Measurements from ENCODE around the gene SRRM3. TPM values are rescaled to one million over a fixed set of nuclear protein-coding genes. Genes with fewer than 3 reads are reported as not detected.
"Not testable (repeated sequence)": the region's sequence is repeated elsewhere in the genome, so short reads cannot be mapped to it uniquely, and the experiment has no call there.

SRRM3 gene
- polyA plus RNA-seq, 2 of the 4 experiments (the other 2 are of a cell fraction): 2.4 to 7.0 TPM

GRCh38 chr7:76303202-76304147 lies 101.8 kb downstream of the SRRM3 start:
- ATAC-seq: peak; percentile 57 to 74
- no peak for TF ChIP-seq ELK1 (IDR thresholded peaks at IDR 0.05; ENCODE audit: low read depth, low read length)
- TF ChIP-seq CHD2 (IDR thresholded peaks at IDR 0.05; ENCODE audit: low read length, partially characterized antibody): peak; percentile 14
- peak in 1 of 2 experiments; percentile 62; a peak in 2 of 5 replicates for TF ChIP-seq JUN (IDR thresholded peaks at IDR 0.05)
- peak; percentile 87 for TF ChIP-seq MAX (IDR thresholded peaks at IDR 0.05)
- peak; percentile 89 for TF ChIP-seq E2F6 (IDR thresholded peaks at IDR 0.05; ENCODE audit: borderline replicate concordance, low read depth)
- TF ChIP-seq ESRRA (IDR thresholded peaks at IDR 0.05; ENCODE audit: borderline replicate concordance, low read length): 0 out of 2 replicates have a peak, but pooled peaks have one; percentile 19
- TF ChIP-seq SREBF2 (IDR thresholded peaks at IDR 0.05): no peak
- Histone ChIP-seq H3K9me3 (no peaks in the 10 kb centered on the region), H3K4me3 (peak overlapping the region; percentile 91), H3K4me1 (peaks cover 61% of the 10 kb centered on the region), H3K27ac (peak overlapping the region; percentile 96), H3K4me2 (peak overlapping the region; percentile 87)
- no peak for FAIRE-seq
- ChIA-PET POLR2A (interaction anchor here (1.0 to 1.6 kb wide), 5 partner anchors 9 to 137 kb away, joined by 3 to 18 read pairs (median 7); no protein-coding TSS in a partner anchor), CTCF (interaction anchor here (1.0 to 32.9 kb wide), 4 partner anchors 9 to 126 kb away, joined by 3 to 764 read pairs (median 412); partner anchors contain the start of gene HSPB1)
- 4% methylated on average over 46 of the region's 56 CpGs for WGBS (ENCODE audit: missing lambda C conversion rate)
- peak; percentile 86 to 93 for DNase-seq (ENCODE audit: low read depth in 1 of 2, low spot score in 1 of 2)

- Histone ChIP-seq H3K4me2 (peak overlapping the region; percentile 87), H3K4me3 (peak overlapping the region; percentile 91; the same call in 1 of the 3 replicates), H3K4me1 (peaks cover 54% of the 10 kb centered on the region), H3K9me3 (no peaks in the 10 kb centered on the region), H3K27ac (peak overlapping the region; percentile 96)
- POLR2A ChIA-PET: interaction anchor here (1.2 to 4.1 kb wide), 3 partner anchors 11 to 13 kb away, joined by 3 to 20 read pairs (median 20); no protein-coding TSS in a partner anchor
- ATAC-seq: no peak
- TF ChIP-seq RCOR1 (IDR thresholded peaks at IDR 0.05; ENCODE audit: low read depth, low read length) (no peak), POLR2A (IDR thresholded peaks at IDR 0.05; ENCODE audit: low read length) (peak; percentile 27), CTCF (IDR thresholded peaks at IDR 0.05) (no peak), RNF2 (IDR thresholded peaks at IDR 0.05; ENCODE audit: borderline replicate concordance, low read depth) (no peak), NPAS2 (CRISPR knock-in tag; IDR thresholded peaks at IDR 0.05; ENCODE audit: borderline replicate concordance) (no peak), ZFP36 (IDR thresholded peaks at IDR 0.05; ENCODE audit: borderline replicate concordance, partially characterized antibody) (no peak), MAFK (IDR thresholded peaks at IDR 0.05; ENCODE audit: partially characterized antibody) (no peak), HOXB5 (CRISPR knock-in tag; IDR thresholded peaks at IDR 0.05) (no peak), HEYL (CRISPR knock-in tag; IDR thresholded peaks at IDR 0.05) (no peak), CBX2 (IDR thresholded peaks at IDR 0.05; ENCODE audit: borderline replicate concordance, low read depth) (no peak), CHD2 (IDR thresholded peaks at IDR 0.05; ENCODE audit: low read length, partially characterized antibody) (no peak), HDAC2 (IDR thresholded peaks at IDR 0.05) (no peak), MAZ (IDR thresholded peaks at IDR 0.05; ENCODE audit: borderline replicate concordance, low read depth, low read length) (no peak), POLR2AphosphoS2 (conservative IDR thresholded peaks at IDR 0.05; ENCODE audit: low read length) (0 out of 2 replicates have a peak, but pooled peaks have one; percentile 40), EHMT2 (IDR thresholded peaks at IDR 0.05; ENCODE audit: low read depth) (no peak)
- TF ChIP-seq, protein P1, sequence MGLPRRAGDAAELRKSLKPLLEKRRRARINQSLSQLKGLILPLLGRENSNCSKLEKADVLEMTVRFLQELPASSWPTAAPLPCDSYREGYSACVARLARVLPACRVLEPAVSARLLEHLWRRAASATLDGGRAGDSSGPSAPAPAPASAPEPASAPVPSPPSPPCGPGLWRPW (IDR thresholded peaks at IDR 0.05): no peak
- 80% methylated on average over 8 of the region's 10 CpGs for WGBS (ENCODE audit: missing lambda C conversion rate)
- FAIRE-seq: no peak
- no peak for DNase-seq (ENCODE audit: low read depth in 1 of 2, low spot score in 1 of 2)
- CTCF ChIA-PET: interaction anchor here (0.6 to 32.9 kb wide), 5 partner anchors 8 to 127 kb away, joined by 4 to 764 read pairs (median 59); partner anchors contain the start of gene HSPB1
Measured at GRCh38 chr7:76304888-76305375, 103.2 kb downstream of the SRRM3 start.

- POLR2A ChIA-PET; H3K4me3 ChIP-seq; DNase-seq (ENCODE audit: low read depth in 1 of 2, low spot score in 1 of 2); H3K9me3 ChIP-seq; FAIRE-seq; H3K4me2 ChIP-seq; ATAC-seq: not testable (repeated sequence)
- WGBS (ENCODE audit: missing lambda C conversion rate): 89% methylated on average over 12 of the region's 12 CpGs
- H3K4me1 ChIP-seq: peaks cover 48% of the 10 kb centered on the region
- peak overlapping the region in 1 of 2 experiments; percentile 89; a peak in 2 of 6 replicates for H3K27ac ChIP-seq
- CTCF ChIA-PET: interaction anchor here (1.4 to 32.9 kb wide), 4 partner anchors 4 to 131 kb away, joined by 5 to 764 read pairs (median 412); partner anchors contain the start of gene HSPB1
Measured at GRCh38 chr7:76308874-76309273, 107.2 kb downstream of the SRRM3 start.

DNA sequence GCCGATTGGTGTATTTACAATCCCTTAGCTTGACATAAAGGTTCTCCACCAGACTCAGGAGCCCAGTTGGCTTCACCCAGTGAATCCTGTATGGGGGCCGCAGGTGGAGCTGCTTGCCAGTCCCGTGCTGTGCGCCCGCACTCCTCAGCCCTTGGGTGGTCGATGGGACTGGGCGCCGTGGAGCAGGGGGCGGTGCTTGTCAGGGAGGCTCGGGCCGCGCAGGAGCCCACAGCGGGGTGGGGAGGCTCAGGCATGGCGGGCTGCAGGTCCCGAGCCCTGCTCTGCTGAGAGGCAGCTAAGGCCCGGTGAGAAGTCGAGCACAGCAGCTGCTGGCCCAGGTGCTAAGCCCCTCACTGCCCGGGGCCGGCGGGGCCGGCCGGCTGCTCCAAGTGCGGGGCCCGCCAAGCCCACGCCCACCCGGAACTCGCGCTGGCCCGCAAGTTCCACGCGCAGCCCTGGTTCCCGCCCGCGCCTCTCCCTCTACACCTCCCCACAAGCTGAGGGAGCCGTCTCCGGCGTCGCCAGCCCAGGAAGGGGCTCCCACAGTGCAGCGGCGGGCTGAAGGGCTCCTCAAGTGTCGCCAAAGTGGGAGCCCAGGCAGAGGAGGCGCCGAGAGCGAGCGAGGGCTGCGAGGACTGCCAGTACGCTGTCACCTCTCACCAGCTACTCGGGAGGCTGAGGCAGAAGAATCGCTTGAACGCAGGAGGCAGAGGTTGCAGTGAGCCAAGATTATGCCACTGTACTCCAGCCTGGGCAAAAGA lies 107.8 kb downstream of the SRRM3 start:
- CTCF ChIA-PET: interaction anchor here (1.4 to 32.9 kb wide), 4 partner anchors 3 to 132 kb away, joined by 5 to 764 read pairs (median 412); partner anchors contain the start of gene HSPB1
- H3K27ac ChIP-seq; ATAC-seq; H3K4me3 ChIP-seq; POLR2A ChIA-PET; H3K4me2 ChIP-seq; H3K9me3 ChIP-seq; FAIRE-seq; DNase-seq (ENCODE audit: low read depth in 1 of 2, low spot score in 1 of 2): not testable (repeated sequence)
- WGBS (ENCODE audit: missing lambda C conversion rate): 93% methylated on average over 24 of the region's 50 CpGs
- H3K4me1 ChIP-seq: peaks cover 47% of the 10 kb centered on the region
